Testis (tissue), 2 donors: ENCODE results near the gene ENTR1.

Source experiments
- CTCF ChIP-seq, 3 experiments: fragments of 450-650 bp in 2 of 3; fragments of 200-600 bp in 1 of 3; sonication (generic) in 1 of 3; IDR thresholded peaks; one replicate each; pipeline ENCODE4 v1.5.1; 2016 to 2019; ENCODE audit warnings: antibody characterized with exemption in 3 of 3, mild to moderate bottlenecking in 2 of 3, moderate library complexity in 1 of 3
- POLR2A ChIP-seq: fragments of 450-650 bp; IDR thresholded peaks from one replicate; pipeline ENCODE4 v1.6.1; 2017; ENCODE audit warnings: antibody characterized with exemption, mild to moderate bottlenecking, moderate library complexity

DNA sequence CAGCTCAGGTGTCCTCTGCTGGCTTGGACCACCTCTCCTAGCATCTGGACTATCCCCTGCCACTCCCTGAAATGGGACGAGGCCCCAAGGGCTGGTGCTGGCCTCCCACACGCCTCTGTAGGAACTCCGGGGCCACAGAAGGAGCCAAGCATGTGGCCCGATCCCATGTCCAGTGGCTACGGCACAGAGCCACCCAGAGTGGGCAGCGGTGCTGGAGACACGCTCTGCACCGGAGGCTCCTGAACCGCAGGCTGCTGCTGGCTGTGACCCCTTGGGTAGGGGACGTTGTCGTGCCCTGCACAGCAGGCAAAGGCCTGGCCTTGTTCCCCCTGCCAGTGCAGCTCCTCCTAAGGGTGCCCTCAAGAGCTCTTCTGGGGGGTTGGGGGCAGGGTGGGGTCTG lies 30.5 kb downstream of the ENTR1 start:
- TF ChIP-seq CTCF (IDR thresholded peaks at IDR 0.05) (no peak), POLR2A (no peak)
